Posterior vena cava (tissue), 2 donors: Measurements from ENCODE around the gene RFT1. TPM values are rescaled to one million over a fixed set of nuclear protein-coding genes. Genes with fewer than 3 reads are reported as not detected.

ENCODE experiments used
- DNase-seq: peaks from one replicate; pipeline ENCODE4 v3.0.0-alpha.2; 2020; ENCODE audit warnings: low spot score
- intact Hi-C, 2 donors: fragments of 100-400 bp; cut with DNase I; formaldehyde crosslinking; loops; one replicate each; pipeline versions ENCODE4 v1.14.1 to v1.14.2; 2022 to 2023
- total RNA-seq, 2 donors: library from RNA; stranded (reverse); fragmentation: NEBNext Ultra II Directional; extraction: Animal tissue kit (Norgen Biotek cat#: 25700); gene quantifications; one replicate each; pipeline ENCODE4 v1.2.1, GENCODE V29; 2021
- donor health status: DM: yes; HTN: yes; CAD: no.
- donor health status: DM: yes; HTN: yes; CAD: no.

Gene RFT1
- total RNA-seq, 2 donors from 2014 or later = 13.6 to 15.7 TPM

DNA sequence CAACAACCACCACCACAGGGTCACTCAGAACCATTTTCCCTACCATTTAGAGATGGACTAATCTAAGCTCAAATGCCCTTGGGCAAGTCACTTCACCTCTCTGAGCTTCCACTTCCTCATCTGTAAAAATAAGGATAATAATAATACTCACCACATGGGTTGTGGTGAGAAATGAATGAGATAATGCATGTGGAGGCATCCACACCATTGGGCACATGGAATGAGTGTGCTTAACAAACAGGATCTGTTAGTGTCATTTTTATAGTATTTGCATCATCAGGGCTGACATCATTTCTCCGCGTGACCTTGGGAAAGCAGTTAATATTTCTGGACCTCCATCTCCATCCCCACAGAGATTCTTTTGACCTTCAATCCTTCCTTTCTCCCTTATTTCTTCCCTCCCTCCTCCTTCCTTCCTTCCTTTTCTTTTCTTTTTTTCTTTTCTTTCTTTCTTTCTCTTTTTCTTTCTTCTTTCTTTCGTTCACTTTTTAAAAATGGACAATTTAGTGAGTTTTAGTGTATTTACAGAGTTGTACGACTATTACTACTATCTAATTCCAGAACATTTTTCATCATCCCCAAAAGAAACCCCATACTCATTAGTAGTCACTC is 7.7 kb upstream of the RFT1 start:
- DNase-seq = no peak
- intact Hi-C loops = no loop called here

DNA sequence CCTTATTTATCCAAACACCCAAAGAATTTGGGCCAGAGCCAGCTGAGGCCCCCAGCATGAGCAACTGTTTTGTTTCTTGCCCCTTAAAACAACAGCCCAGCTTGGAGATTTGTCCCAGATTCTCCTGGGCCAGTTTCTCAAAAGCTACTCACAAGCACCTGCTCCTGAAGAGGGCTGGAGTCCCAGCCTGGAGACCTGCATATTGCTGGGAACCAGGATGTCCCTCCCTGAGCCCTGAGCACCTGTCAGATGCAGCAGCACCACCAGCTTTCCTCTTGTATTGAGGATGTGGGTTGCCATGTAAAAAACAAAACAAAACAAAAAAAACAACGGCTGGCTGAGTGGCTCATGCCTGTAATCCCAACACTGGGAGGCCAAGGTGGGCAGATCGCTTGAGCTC is 7.0 kb upstream of the RFT1 start:
- peak; percentile 42 for DNase-seq
- intact Hi-C loops = no loop called here

DNA sequence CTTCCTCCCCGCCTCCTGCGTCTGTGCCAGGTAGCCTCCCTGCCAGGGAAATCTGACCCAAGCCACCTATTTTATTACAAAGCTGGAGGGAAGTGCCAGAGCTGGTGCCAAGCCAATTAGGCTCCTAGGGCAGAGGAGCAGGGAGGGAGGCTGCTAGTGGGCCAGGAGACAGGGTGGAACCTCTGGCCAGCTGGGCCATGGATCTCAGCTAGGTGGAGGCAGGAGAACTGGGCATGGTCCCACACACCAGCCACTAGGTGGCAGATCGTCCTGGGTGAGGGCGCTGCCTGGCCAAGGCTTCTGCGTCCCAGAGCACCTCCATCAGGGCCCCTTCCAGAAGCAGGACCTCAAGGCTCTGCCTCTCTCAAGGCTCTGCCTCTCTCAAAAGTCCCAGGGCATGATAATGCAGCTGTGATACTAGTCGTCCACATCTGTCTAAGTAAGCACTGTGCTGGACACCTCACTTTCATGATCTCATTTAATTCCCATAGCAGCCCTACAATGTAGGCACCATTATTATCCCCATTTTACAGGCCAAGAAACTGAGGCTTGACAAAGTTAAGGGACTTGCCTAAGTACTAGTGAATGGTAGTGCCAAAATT is 4.5 kb upstream of the RFT1 start:
- intact Hi-C loops = loop anchor here (5.0 kb wide), 2 partner anchors 58 to 63 kb away; no protein-coding TSS in a partner anchor
- peak; percentile 90 for DNase-seq

DNA sequence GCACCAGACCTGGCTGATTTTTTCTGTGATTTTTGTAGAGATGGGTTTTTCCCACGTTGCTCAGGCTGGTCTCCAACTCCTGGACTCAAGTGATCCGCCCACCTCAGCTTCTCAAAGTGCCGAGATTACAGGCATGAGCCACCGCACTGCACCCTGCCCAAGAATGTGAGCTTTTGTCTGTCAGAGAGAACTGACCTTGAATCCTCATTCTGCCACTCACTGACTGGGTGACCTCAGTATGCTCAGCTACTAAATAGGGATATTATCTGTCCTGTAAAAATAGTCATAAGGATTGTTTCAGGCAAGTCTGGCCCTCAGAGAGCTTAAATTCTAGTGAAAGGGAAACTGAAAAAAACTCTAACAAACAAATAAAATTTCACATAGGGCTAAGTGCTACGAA is 2.1 kb upstream of the RFT1 start:
- intact Hi-C loops = loop anchor here (5.0 kb wide), 2 partner anchors 60 to 65 kb away; no protein-coding TSS in a partner anchor
- DNase-seq = peak; percentile 31

DNA sequence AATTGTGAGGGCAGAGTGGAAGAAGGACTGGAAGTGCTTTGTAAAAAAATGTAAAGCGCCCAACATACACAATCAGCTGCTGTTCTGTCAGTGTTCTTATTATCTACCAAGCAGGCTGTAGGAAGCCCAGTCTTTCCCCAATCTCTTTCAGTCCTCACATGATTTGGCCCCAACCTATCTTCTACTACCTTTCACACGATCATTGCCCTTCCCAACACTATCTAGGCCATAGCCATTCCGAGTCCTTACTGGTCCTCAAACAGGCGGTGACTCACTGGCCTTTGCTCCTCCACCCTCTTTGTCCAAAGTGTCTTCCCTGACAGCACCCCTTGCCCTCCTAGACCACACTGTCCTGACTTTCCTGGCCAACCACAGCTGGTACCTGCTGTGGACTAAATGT is 861 bp upstream of the RFT1 start:
- peak; percentile 35 for DNase-seq
- intact Hi-C loops = loop anchor here (5.0 kb wide), 2 partner anchors 61 to 66 kb away; no protein-coding TSS in a partner anchor

DNA sequence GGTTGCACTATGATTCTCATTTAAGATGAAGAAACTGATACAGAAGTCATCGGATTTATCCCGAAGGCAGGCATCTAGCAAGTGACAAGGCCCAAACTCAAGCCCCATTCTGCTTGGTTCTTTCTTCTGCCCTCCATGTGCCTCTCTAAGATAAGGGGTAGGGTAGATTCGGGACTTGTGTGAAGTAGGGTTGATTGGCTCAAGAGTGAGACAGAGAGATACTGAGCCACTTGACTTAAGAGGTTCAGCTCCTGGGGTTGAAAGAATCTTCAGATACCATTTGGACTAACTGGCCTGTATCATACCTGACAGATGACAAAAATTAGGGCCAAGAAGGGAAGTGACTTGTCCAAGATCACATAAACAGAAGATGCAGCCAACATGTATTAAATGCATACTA is 891 bp downstream of the RFT1 start:
- intact Hi-C loops = no loop called here
- DNase-seq = no peak

DNA sequence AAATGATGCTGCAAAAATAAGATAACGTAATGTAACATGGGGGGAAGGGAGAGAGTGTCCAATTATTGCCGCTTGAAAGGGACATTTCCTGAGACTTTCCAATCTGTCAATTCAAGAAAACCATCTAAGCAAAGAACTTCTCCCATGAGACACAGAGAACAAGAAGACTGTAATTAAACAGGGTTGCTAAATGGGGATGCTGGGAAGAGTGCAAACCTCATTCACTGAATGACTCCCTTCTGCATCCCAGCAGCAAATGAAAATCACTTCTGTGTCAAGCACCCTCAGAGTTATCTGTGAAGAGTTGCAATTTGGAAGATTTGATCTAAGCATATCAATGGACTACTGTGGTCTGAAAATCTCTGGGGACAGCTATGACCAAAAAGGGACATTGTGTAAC is 3.6 kb downstream of the RFT1 start:
- no peak for DNase-seq
- intact Hi-C loops = no loop called here

DNA sequence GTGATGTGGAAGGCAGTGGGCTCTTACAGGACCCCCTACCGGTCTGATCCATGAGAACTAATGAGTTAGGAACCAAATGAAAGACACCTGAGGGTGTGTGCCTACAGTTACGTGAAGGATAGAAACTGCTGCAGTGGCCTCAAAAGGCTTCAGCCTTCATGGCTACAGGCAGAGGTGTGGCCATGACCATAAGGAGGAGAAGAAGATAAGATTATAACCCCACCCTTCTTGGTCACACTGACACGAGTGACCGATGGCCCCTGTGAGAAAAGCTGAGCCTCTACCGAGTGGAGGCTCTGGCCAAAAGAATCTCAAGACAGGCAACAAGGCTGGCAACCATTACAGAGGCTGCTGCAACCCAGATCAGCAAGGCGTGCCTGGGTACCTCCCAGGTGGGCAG is 6.3 kb downstream of the RFT1 start:
- no peak for DNase-seq
- intact Hi-C loops = no loop called here

DNA sequence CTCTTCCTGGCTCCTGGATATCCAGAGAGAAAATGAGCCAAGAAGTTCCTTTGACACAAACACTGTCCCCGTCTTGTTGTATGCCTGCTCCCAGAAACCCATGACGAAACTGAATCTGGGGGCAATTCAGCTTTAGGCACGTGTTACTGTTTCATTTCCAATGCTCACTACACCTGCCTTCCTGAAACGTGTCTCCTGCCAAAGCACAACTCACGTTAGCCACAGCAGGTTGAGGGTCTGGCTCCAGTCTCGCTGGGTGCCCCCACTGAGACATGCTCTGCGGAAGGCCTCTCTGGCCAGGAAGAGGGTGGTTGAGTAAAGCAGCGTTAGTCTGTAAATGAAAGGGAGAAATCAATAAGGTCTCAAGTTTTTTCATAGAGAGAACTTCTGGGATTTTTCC is 6.7 kb downstream of the RFT1 start:
- intact Hi-C loops = no loop called here
- no peak for DNase-seq

DNA sequence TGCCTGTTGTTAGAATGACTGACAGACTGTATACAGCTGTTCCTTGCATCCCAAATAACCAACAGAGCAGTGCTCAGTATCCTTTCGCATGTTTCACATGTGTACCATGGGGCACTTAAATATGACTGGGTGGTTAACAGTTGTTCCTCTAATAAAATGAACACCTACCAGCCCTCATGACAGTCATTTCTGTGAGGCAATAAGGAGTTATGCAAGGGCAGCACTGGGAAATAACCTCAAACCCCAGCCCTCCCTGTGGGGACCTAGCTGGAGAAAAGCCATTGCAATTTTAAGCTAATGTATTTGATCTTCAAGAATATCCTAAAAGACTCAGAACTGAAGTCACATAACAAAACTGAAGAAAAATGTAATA is 7.3 kb downstream of the RFT1 start:
- no peak for DNase-seq
- intact Hi-C loops = no loop called here

DNA sequence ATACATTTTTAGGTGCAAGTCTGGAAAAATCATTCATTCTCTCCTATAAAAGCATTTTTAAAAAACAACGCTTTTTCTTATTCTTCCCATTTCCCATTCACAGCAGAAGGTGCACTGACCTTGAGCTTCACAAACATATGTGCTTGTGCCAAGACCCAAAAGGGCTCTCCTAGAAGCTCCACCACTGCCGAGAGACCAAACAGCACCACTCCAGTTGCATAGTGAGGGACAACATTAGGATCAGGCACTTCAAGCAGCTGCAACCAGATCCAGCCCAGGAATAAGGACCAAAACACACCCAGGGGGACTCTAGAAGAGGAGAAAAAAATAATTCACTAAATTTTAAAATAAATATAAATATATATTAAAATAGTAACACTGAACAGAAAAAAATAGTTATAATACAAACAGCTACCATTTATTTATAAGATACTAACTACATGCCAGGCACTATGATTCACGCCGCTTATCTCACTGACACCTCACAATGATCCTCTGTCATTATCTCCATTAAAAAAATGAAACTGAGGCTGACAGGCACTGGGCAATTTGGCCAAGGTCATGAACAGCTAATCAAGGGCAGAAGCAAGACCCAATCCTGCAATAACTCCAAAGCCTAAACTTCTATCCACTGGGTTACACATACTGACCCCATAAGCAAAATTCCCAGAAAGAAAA is 7.8 kb downstream of the RFT1 start:
- intact Hi-C loops = no loop called here
- no peak for DNase-seq

DNA sequence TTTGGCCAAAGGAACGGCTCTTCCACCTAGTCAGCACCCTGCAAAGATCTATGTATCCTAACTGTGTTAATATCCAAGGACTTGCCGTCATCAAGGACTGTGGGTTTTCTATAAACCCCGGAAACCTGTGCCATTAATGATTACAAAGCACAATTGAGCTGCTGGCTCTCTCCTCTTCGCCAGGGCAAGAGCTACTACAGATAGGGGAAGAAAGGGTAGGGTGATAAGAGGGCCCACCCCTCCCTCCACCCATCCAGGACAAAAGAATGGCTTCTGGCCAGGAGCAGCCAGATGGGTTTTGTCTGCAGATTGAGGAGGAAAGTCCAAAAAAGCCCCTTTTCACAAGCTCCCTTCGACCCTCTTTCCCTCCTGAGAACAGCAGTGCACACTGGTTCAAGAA is 9.9 kb downstream of the RFT1 start:
- intact Hi-C loops = no loop called here
- DNase-seq = no peak

DNA sequence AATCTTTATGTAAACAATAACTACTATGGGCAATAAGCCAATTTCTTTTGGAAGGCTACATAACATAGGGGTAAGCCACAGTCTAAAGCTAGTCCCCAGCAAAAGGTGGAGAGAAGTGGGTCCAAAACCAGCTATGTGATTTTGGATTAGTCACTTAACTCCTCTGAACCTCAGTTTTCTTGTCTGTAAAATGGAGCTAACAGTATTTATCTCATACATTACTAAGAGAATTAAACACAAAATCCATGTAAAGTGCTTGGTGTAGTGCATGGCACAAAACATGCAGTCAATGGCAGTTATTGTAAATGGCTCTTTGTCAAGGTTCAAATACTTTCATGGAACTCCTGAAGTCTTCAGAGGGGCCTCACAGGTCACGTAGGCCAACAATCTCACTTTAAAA is 13.3 kb downstream of the RFT1 start:
- no peak for DNase-seq
- intact Hi-C loops = loop anchor here in 1 of 2 donors (5.0 kb wide), 1 partner anchor 80 kb away; no protein-coding TSS in a partner anchor

DNA sequence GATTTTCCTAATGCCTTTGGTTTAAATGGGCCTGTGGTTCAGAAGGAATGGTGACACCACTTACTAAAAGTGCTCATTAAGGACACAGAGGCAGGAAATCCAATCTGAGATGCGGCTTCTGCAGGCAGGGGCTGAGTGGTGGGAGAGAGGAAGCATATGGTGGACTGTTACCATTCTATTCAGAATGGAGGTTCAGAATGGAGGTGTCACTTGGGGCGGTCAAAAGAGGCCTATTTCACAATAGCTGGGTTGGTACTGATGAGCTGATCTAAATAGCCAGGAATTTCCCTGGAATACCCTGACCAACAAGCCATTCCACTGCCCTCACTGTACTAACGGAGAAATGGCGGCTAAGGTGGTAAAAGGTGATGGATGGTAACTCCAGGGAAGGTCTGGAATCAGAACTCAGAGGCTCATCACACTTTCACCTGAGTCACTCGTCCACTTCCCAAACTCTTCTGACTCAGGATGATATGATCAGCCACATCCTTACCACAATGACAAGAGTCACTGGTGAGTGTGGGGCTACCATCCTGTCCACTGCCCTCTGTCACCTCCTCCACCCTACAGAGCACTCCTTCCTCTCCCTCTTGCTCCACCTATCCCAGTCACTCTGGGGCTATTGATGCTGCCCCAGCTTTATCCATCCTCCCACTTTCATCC is 15.7 kb downstream of the RFT1 start:
- no peak for DNase-seq
- intact Hi-C loops = loop anchor here in 1 of 2 donors (5.0 kb wide), 1 partner anchor 83 kb away; no protein-coding TSS in a partner anchor

DNA sequence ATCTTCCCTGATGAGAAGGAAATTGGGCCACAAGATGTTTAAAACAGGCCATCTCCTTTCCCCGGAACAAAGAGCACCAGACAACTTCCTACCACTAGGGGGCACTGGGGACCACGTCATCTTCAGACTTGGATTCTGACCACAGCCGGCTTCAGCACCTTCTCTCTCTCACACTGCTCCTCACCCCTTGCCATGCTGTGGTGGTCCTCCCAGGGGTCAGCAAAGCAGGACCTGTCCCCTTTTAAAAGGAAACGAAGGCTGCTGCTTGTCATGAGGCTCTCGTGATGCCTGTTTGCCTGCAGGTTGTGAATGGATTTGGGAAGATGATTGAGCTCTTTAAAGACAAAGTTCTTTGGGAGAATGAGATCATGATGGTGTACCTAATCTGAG is 16.2 kb downstream of the RFT1 start:
- peak; percentile 90 for DNase-seq
- intact Hi-C loops = no loop called here

DNA sequence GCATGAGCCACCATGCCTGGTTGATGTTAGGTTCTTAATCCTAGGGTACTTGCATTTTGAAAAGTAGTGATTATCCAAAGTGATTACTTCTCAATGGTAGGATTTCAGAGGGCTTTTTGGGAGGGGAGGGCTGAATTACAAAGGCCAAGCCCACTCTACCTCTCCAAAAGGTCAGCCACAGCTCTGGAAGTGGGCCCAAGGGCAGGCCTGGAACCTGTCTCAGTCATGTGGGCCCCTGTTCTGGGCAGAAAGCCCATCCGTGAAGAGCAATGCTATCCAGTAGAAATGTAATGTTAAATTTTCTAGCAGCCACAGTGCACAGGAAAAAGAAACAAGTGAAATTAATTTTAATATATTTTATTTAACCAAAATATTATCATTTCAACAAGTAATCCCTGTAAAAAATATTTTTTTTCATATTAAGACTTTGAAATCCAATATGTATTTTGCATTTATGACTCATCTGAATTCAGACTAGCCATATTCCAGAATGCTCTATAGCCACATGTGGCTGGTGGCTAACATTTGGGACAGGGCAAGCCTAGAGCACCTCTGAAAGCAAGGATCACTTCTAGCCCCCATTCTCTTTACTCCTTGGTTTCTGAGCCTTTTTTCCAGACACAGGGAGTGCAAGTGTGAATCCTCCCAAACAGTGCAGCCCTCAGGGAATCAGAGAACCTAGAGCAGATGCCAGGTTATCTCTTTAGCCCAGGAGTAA is 16.8 kb downstream of the RFT1 start:
- intact Hi-C loops = no loop called here
- no peak for DNase-seq

DNA sequence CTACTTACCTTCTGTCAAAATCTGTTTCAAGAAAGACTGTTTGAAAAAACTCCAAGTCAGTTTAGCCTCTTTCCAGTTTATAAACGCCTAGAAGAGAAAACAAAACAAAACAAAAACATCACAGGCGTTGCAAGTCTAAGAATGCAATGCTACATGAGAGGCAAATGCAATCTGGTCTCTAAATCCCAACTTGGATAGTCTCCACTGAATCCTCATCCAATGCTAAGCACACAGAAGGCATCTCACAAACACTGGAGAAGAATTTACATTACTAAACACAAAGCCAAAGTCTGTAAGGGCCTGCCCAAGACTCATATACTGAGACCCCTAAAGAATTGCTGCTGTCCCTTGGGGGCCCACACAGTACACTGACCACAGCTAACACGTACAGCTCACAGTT is 18.4 kb downstream of the RFT1 start:
- no peak for DNase-seq
- intact Hi-C loops = loop anchor here in 1 of 2 donors (2.0 kb wide), 1 partner anchor 85 kb away; no protein-coding TSS in a partner anchor

DNA sequence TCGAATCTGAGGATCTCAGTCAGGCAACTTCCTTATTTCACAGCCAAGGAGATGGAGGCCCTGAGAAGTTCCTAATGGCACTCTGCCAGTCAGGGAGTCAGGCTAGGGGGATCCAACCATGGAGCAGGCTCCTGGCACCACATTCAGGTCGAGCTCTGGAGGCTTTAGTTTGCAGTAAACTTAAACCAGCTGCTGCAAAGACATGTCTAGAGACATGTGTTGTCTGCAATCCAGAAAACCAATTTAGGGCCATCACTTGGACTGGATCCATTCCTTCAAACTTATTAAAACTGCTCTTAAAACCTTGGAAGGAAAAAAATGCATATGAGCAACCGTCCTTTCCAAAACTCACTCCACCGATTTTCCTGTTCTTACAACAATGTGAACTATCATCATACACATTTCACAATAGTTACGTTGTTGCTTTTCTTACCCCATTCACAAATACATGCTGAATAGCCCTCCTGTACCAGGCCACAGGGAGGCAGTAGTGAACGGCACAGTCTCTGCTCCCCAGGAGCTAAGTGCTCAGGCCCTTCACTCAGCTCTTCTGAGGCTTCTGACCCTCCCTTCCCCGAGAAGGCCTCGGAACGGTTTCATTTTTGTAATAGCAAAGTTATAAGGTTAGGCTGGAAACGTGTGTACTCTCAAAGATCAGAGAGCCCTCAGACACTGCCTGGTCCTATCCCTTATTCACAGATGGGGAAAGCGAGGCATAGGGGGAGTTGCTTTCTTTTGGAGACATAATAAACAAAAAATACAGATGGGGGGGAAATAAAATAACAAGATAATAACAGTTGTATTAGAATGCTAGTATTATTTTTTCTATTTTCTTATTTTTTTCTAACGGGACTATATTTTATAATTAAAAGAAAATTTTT is 20.1 kb downstream of the RFT1 start:
- intact Hi-C loops = loop anchor here in 1 of 2 donors (2.0 kb wide), 1 partner anchor 87 kb away; no protein-coding TSS in a partner anchor
- peak; percentile 88 for DNase-seq

DNA sequence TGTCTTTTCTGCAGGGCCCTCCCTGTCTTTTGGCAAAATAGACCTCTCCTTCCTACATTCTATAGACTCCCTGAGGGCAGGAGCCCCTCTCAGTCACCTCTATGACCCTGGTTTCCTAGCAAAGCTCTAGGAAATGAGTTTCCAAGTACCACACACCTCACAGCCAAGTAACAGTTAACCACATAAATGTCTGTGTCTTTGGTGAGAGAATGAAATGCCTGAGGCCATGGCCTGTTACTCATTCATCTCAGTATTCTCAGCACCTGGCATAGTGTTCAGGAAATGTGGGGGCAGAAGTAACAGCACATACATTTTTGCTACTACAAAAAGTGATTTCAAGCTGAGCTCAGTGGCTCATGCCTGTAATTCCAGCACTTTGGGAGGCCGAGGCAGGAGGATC is 21.0 kb downstream of the RFT1 start:
- DNase-seq = no peak
- intact Hi-C loops = no loop called here
